ENCODE results near the gene OMP. TPM values are rescaled to one million over a fixed set of nuclear protein-coding genes. Genes with fewer than 3 reads are reported as not detected.

Gene OMP
- total RNA-seq, 1 donor from 2014 or later = not detected

- H3K4me3 Mint-ChIP-seq (ENCODE audit: unreplicated experiment) = no peak overlapping the region
- H3K4me1 Mint-ChIP-seq (ENCODE audit: low read depth, unreplicated experiment) = peaks cover 14% of the 10 kb centered on the region
- H3K36me3 Mint-ChIP-seq (ENCODE audit: unreplicated experiment) = peaks cover 10% of the 10 kb centered on the region
- peaks cover 9% of the 10 kb centered on the region for H3K9me3 Mint-ChIP-seq (ENCODE audit: unreplicated experiment)
- no peak for TF ChIP-seq CTCF (IDR thresholded peaks at IDR 0.05; ENCODE audit: partially characterized antibody, unreplicated experiment)
- DNase-seq = no peak
- H3K27me3 Mint-ChIP-seq (ENCODE audit: unreplicated experiment) = peaks cover 28% of the 10 kb centered on the region
- H3K27ac Mint-ChIP-seq (ENCODE audit: unreplicated experiment) = no peak overlapping the region
Observed at GRCh38 chr11:77104727-77105126, 2.1 kb downstream of the OMP start.

DNA sequence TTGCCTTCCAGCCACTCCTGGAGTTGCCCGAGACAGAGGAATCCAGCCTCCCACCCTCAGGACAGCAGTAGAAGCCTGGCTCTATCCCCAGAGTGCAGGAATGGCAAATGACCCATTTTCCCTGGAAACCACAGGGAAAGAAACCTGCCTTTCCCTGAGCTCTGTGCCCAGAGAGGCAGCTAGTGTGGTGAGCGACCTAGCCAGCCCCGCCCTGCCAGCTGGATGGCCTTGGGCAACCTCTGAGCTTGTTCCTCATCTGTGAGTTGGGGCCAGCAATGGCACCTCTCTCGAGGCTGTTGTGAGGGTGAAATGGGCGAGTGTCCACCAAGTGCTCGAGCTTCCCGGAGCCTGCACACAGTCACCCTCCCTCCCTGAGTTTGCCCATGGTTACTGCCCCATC lies 3.7 kb downstream of the OMP start:
- peaks cover 4% of the 10 kb centered on the region for H3K9me3 Mint-ChIP-seq (ENCODE audit: unreplicated experiment)
- H3K27ac Mint-ChIP-seq (ENCODE audit: unreplicated experiment) = no peak overlapping the region
- H3K4me3 Mint-ChIP-seq (ENCODE audit: unreplicated experiment) = no peak overlapping the region
- peaks cover 19% of the 10 kb centered on the region for H3K27me3 Mint-ChIP-seq (ENCODE audit: unreplicated experiment)
- no peak for DNase-seq
- H3K4me1 Mint-ChIP-seq (ENCODE audit: low read depth, unreplicated experiment) = peaks cover 14% of the 10 kb centered on the region
- TF ChIP-seq CTCF (IDR thresholded peaks at IDR 0.05; ENCODE audit: partially characterized antibody, unreplicated experiment) = no peak
- H3K36me3 Mint-ChIP-seq (ENCODE audit: unreplicated experiment) = no peaks in the 10 kb centered on the region

- Mint-ChIP-seq H3K4me1 (ENCODE audit: low read depth, unreplicated experiment) (peaks cover 14% of the 10 kb centered on the region), H3K27me3 (ENCODE audit: unreplicated experiment) (peaks cover 19% of the 10 kb centered on the region), H3K36me3 (ENCODE audit: unreplicated experiment) (no peaks in the 10 kb centered on the region), H3K9me3 (ENCODE audit: unreplicated experiment) (peaks cover 4% of the 10 kb centered on the region), H3K4me3 (ENCODE audit: unreplicated experiment) (no peak overlapping the region), H3K27ac (ENCODE audit: unreplicated experiment) (no peak overlapping the region)
- no peak for DNase-seq
- TF ChIP-seq CTCF (IDR thresholded peaks at IDR 0.05; ENCODE audit: partially characterized antibody, unreplicated experiment) = no peak
Observed at GRCh38 chr11:77106759-77107158, 4.1 kb downstream of the OMP start.

DNA sequence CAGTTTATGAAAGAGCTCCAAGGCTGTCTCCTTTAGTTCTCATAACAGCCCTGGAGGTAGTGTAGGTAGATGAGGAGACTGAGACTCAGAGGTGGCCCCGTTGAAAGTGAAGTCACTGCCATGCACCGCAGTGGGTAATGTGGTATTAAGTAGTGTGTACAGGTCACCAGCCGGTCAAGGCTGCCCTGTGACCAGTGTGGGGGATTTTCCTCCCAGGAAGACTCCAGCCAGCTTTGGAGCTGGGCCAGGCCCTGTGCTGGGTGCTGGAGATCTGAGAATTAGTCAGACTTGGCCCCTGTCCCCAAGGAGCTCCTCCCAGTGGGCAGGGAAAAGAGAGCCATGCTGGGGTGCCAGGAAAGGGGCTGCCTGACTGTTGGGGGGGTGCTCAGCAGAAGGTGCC lies 5.3 kb downstream of the OMP start:
- Mint-ChIP-seq H3K9me3 (ENCODE audit: unreplicated experiment) (peaks cover 4% of the 10 kb centered on the region), H3K36me3 (ENCODE audit: unreplicated experiment) (no peaks in the 10 kb centered on the region), H3K4me1 (ENCODE audit: low read depth, unreplicated experiment) (peaks cover 14% of the 10 kb centered on the region), H3K27me3 (ENCODE audit: unreplicated experiment) (peaks cover 21% of the 10 kb centered on the region), H3K27ac (ENCODE audit: unreplicated experiment) (no peak overlapping the region), H3K4me3 (ENCODE audit: unreplicated experiment) (no peak overlapping the region)
- no peak for DNase-seq
- TF ChIP-seq CTCF (IDR thresholded peaks at IDR 0.05; ENCODE audit: partially characterized antibody, unreplicated experiment) = no peak

DNA sequence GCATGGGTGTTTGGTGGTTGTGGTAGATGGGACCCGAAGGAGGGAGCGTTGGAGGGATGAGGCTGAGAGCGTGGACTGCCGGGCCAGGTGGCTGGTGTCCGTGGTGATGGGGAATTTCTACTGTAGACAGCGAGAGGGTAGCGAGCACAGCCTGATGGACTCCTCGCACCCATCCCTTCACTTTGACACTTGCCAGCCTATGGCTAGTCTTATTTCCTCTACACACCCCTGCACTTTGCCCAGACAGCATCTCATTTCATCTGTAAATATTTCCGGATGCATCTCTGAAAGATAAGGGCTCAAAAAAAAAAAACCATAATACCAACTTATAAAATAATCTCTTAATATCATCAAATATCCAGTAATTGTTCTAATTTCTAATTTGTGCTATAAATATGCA lies 5.8 kb downstream of the OMP start:
- DNase-seq = no peak
- TF ChIP-seq CTCF (IDR thresholded peaks at IDR 0.05; ENCODE audit: partially characterized antibody, unreplicated experiment) = no peak
- Mint-ChIP-seq H3K4me3 (ENCODE audit: unreplicated experiment) (no peak overlapping the region), H3K27me3 (ENCODE audit: unreplicated experiment) (peaks cover 19% of the 10 kb centered on the region), H3K9me3 (ENCODE audit: unreplicated experiment) (peaks cover 4% of the 10 kb centered on the region), H3K4me1 (ENCODE audit: low read depth, unreplicated experiment) (peaks cover 12% of the 10 kb centered on the region), H3K27ac (ENCODE audit: unreplicated experiment) (no peak overlapping the region), H3K36me3 (ENCODE audit: unreplicated experiment) (no peaks in the 10 kb centered on the region)
